CD4-positive, alpha-beta T cell treated with Interleukin-17A for 4 hours (primary cell): Measurements from ENCODE around the gene STK39.

Source experiments
- DNase-seq: peaks from one replicate; pipeline ENCODE4 v3.0.0-alpha.2; 2020; ENCODE audit warnings: mixed read lengths

STK39 gene

DNA sequence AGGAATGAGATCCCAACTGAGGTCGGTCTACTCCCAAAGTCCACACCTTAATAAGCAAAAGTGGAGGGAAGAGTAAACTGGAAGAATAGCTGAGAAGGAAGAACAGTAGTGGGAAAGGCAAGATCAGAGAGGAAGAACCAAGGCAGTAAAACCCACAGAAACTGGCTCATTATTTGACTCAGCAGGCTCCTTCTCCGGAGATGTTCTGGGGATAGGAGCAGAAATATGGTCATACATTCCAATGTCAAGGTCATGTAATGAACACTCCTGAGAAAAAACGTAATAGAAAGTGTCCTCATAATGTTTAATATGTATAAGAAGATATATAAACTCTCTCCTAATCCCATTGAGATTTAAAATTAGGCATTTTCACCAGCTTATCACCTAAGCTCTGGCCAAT, 39.5 kb downstream of the STK39 start:
- no peak for DNase-seq

DNA sequence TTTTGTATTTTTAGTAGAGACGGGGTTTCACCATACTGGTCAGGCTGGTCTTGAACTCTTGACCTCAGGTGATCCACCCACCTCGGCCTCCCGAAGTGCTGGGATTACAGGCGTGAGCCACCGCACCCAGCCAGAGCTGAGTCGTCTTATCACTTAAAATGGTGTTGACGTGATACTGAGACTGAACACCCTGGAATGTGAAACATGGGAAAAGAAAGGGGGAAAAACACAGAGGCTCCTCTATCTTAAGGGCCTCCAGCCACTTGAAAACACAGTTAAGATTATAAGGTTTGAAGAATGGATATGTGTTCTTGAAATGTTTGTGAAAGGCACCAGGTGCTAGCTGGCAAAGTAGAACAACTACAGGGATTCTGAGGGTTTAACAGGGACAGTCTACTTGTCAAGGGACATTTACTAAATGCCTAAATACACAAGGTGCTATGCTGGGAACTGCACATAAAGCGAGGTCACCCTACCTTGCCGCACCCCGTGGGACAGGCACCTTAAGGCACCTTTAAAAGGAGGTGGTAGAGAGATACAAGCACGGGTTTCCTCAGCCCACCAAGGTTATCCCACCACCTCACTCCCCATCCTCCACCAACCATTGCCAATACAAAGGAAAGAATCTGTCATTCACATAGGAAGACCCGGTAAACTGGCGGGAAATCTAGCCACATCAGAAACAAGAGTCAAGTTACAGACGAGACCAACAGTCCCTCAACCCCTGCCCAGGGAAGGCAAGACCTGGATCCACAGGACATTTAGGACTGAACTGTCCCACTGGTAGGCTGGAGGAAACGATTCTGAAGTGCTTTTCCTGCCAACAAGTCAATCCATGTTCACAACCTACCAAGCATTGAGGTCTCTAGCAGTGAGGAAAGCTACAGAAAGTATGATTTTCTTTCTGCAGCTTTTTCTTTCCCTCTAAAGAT, 43.4 kb downstream of the STK39 start:
- no peak for DNase-seq

DNA sequence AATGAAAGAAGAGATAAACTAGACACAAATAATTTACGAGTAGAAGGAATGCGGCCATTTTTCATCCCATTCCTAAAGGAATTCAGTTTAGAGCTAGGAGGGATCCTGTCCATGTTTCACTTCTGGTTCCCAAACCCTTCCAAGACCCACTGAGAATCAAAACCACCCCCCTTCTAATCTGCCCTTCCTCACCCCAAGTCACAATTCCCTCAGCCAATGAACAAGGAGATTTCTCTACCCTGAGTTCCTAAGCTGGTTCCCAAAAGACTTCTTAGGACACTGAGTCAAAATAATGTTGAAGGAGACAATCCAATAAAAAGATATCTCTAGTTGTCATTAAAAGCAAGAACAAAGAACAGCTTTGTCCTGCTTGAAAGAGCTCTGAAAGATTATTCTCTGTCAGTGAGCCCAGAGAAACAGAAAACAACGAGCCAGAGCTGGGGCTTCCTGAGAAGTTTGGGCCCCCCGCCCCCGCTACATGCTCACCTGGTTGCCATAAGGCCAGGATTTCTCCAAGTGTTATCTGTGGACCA, 45.7 kb downstream of the STK39 start:
- no peak for DNase-seq

DNA sequence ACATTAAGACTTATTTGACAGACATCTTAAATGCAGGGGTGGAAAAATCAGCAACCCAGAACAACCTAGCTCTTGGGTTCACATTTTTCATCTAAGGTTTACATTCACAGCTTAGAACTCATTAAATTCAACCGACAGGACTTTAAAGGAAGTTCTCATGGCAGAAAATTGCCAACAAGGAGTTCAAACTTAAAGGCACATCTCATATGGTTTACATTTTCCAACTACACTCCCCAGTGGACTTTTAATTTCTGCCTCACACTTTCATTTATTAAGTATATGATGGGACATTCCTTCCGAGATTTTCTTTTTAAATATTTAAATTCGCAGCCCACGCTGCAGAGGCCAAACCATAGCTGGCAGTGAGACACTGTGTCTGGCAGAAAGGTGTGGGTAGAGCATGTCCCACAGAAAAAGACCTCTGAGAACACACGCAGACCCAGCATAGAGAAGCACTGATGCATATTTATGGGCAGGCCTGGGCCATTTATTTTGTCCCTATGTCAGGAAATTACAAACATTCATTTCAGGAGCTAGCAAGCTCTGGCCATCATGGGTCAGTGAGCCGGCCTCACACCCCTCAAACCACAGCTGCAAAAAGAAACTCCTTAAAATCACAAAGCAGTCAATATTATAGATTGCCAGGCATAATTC, 46.3 kb downstream of the STK39 start:
- DNase-seq: no peak

DNA sequence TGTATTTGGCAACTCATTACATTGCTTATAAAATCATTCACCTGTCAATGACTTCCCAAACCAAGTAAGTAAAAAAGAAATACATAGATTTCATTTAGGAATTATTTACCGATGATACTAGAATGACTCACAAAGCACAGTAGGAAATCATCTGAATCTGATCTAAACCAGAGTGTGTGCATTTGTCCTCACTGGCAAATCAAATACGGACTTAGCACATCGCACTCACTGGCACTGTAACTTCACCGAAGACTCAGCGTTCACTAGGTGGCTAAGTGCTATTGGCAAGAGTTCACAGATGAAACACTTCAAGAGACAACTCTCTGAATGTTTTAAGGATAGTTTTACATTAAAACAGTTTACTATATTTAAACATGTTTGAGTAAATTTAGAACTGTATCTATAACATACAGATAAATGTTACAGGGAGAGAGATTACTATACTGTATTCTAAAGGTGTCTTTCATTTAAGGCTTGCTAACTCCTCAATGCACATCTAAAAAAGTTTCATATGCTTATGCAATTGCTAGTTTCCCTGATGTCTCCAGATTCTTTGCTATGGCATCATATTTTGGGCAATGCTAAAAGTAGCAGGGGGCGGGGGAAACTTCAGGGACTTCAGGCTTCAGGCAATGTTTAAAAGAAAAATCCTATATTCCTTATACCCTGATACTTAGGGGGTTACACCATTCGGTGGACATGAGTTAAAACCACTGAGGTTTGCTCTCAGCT, 48.8 kb downstream of the STK39 start:
- no peak for DNase-seq

DNA sequence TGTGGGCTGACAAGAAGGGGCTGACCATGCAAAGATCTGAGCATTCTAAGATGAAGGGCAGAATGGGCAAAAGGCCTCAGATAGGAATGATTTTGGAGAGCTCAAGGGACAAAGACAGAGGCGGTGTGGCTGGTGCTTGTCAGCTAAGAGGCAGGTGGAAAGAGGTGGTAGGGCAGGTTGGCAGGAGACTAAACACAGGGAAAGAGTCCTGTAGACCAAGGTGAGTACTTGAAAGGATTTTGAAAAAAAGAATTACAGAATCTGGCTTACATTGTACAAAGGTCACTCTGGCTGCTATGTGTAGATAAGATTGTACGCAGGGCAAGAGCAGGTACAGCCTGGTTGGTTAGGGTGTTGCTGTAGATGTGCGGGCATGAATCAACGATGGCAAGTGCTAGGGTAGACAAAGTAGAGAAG, 50.6 kb downstream of the STK39 start:
- DNase-seq: no peak

DNA sequence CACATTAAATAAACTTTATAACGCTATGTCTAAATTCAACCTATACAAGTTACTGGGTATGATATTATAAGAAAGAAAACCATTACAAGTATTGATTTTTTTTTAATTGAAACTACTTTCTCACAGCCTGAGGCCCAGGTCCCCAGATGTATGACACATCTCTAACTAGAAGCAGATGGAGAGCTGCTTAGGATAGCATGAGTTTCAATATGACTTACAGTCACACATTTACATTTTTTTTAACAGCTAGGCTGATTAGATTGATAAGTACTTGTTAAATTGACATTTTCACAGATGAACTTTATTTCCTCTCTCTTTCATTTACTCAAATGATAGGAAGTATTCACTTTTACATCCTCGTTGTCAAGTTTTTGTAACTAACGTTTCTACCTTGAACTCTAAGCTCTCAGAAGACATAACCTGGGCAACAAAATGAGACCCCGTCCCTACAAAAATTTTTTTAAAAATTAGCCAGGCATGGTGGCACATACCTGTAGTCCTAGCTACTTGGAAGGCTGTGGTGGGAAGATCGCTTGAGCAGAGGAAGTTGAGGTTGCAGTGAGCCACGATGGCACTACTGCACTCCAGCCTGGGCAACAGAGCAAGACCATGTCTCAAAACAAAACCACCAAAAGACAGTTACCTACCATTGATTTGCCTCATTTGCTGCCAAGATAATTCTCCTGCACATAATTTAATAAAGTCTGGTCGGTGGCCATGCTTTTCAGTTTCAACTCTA, 52.4 kb downstream of the STK39 start:
- peak; percentile 35 for DNase-seq

DNA sequence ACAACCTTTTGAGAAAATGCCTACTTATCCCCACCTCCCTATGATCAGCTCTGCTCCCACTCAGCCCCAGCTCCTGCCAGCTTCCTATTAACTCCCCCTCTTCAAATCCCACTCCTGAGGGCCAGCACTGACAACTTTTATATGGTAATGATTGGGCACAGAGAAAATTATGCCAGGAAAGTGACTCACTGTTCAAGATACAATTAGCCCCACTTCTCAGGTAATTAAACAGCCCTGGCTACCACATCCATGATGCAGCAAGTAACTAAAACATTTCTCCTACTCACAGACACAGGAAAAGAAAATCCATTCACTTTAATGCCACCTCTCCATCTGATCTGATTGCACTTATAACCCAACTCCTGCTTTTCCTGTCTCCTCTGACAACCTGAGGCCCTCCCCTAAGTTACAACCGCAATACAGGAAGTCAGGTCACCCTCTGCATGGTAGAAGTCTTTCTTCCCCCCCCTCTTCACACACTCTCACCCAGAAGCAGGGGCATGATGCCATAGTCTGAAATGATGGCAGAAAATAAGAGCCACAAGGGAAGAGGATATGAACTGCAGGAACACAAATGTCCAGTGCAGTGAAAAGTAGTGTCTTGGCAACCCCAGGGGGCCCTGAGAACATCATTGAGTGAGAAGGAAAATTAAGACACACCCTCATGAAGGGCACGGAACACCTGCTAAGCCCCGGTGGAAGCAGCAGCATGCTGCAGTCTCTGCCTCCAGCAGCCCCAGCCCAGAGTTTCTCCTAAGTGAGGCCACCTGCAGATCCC, 54.4 kb downstream of the STK39 start:
- peak; percentile 54 for DNase-seq

DNA sequence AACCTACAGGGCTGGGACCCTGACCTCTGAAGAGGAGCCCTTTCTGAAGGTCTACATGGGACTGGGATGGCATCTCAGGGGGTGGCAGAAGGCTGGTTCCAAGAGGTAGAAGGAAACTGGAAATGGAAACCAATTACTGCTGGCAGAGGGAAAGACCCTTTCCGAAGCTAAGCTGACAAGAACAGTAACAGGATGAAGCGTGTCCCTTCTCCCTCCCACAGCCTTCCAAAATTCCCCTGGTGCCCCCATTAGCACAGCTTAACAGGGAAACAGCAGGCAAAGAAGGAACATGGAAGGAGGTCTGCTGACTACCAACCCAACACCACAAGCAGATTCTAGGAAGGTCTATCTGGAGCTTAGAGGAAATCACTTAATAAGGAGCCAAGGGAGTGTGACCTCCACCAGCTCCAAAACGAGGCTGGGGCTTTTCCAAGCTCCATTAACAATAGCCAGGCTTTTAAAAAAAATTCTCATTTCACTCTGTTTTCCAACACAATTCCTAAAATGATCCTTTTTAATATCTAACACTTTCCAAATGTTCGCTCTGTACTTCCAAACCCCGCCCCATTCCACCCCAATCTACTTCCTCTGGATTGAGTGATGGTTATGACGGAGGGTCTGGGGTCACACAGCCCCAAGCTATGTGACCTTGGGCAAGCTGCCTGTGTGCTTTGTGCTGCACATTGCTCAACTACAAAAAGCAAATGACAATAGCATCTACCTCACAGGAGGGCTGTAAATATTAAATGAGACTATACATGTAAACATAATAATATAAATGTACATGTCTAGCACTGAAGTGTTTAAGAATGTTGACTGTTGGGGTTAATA, 55.2 kb downstream of the STK39 start:
- DNase-seq: no peak

DNA sequence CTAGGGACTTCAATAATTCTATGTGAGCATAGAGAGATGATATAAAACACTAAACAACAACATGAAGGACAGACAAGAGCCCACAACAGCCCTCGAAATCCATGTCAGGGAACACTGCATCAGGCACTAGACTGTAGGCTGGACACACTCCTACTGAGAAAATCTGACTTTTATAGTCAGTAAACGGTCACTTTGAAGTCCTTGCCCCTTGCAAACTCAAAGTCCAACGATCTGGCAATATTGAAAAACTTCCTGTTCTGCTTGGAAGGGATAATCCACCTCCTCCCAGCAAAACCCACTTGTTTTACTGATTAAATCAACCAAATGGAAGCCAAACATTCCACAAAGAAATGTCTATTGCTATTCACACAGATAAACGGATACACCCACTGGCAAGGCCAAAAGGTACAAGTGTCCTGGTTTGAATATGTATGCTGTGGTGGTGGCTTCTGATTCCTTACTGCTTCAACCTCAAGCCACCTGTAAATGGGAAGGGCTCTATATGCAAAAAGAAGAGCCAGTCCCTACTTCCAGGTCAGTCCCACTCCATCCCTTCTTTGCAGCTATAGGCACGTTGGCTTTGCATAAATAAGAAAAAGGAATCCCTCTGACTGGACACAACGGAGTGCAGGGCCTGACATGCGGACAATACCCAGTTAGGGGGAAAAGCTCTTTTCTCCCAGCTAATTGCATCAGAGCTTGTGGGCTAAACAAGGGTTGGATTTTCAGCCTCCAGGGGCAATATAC, 56.6 kb downstream of the STK39 start:
- DNase-seq: no peak

DNA sequence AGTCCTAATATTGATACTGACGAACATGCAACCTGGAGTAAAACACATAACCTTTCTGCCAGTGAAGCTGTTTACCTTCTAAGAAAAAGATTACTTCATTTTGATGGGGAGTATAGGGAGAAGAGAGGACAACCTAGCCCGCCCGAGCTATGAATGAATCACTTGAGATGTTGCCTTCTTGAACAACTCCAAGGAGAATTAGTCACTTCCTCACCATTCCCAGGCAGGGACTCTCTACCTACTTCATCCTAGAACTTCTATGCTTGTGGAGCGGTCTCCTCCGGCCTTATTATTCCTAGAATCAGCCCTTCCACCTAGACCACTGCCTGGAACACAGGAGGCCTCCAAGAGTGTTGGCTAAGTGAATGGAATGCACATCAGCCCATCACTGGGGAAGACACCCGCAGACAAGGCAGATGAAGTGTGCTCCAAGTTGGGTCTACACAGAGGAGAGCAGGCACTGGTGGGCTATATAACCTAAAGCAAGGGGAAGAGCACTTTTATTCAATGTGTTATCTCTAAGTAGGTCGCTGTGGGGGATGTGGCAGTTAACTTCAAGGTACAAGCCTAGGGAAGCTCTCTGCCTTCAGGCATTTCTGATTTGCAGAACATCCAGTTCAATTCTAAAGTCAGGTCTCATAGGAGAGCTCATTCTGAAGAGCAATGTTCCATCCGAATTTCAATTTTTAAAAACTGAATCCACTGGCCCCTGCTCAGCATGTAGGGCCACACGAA, 57.4 kb downstream of the STK39 start:
- DNase-seq: no peak

DNA sequence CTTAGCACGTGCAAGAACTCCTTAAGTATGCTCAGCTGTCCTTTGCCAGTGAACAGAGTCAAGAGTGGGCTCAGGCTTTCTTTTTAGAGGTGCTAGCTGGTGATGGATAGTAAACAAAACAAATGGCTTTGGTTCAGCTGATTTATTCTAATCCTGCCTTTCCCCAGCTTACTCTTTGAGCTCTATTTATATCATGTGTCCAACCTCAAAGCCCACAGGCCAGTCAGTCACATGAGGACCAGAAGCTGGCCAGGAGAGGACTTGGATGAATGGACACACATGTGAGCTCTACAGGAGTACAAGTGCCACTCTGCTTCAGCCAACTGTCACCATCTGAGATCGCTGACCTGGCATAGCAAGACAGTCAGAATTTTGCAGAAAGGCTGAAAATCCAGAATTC, 59.4 kb downstream of the STK39 start:
- no peak for DNase-seq

DNA sequence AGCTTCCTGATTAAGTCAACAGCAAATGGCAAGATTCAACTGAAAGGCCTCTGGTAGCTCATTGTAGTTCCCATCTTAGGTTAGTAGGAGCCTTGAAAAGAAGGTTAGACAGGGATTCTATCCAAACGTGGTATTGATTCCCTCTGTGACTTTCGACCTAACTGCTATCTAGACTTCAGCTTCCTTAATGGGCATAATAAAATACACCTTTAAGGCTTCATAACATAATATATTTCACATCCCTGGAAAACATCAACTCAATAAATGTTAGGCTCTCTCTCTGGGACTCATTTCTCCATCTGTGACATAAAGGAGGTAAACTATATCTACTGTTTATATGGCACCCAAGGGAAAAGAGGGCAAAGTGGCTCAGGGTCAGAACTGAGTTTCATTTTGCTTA, 60.9 kb downstream of the STK39 start:
- no peak for DNase-seq

DNA sequence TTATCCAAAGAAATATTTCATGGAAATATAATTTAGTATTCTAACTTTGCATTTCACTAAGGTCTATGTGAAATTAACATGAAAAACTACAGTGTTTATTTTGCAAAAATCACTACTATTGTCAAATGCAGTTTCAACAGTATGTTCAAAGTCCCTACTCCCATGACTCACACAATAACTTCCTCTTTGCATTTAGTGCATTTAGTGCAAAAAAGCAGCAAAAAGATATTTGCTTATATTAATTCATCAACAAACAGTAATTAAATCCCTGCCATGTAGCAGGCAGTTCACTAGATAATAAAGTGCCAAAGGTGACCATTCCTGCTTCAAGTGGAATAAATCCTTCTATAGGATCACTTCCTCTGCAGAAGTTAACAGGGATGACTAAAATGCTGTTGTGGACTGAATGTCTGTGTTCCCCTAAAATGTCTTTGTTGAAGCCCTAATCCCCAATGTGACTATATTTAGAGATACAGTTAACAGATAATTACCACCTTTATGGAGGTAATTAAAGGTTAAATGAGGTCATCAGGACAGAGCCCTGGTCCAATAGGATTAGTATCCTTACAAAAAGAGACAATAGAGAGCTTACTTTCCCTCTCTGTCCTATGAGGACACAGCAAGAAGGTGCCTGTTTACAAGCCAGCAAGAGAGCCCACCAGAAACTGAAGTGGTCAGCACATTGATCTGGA, 61.7 kb downstream of the STK39 start:
- no peak for DNase-seq

DNA sequence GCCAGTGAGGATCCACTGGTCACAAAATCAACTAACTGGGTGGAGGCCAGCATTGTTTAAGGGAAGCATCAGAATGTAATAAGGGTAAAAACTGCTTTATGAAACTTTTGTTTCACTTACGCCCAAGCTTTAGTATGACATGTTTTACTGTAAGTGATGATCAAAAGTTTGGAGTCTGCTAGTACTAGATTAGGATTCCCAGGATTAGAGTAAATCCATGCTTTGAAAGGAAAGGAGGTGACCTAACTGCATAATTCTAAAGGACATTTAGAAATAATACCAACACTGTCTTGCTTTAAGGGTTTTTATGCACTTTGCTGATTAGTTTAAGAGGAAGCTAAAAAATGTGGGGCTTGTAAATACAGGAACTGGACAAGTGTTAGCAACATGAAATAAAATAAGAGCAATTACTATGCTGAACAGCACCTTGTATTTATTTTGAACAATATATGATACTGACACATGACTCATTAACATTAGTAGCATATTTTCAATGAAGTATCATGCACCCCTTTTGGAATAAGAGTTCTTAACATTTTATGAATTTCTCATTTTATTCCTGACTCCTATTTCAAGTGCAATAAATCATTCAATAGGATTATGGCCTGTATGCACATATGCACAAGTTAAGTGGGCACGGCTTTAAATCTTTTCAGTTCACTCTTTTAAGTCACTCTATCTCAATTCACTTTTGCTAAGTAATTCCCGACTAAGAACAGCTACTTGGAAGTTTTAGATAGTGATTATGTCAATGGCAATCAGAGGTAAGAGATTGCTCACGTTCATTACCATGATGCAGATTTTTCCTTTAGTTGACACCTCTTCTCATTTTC, 62.5 kb downstream of the STK39 start:
- no peak for DNase-seq

DNA sequence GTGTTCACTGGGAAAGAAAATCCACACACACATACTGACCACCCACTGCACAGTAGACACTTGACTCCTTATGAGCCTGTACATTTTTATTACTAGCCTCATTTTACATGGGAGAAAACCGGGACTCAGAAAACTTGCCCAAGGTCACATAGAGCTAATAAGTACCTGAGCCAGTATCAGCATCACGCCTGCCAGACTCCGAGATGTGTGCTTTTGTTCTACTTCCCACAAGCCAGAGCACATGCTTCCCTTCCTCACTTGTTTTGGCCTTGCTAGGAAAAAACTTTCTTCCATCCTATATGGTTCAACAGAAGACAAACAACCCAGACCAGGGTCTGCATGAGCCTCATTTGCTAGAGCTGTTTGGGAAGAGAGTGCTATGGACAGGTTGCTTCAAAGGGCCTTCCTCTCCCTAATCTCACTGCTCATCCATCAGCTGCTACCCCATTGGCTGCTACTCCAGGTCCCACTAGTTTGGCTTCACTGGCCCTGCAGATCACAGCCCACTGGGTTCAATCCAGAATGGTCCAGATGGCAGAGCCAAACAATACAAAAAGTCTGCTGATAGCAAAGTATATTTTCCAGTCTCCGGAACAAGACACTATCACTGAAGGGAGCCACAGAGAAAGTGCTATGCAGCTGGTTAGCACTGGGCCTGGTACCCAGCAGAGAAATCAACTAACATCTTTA, 63.9 kb downstream of the STK39 start:
- no peak for DNase-seq
